Measurements from ENCODE around the gene WDR35.

Gene WDR35

DNA sequence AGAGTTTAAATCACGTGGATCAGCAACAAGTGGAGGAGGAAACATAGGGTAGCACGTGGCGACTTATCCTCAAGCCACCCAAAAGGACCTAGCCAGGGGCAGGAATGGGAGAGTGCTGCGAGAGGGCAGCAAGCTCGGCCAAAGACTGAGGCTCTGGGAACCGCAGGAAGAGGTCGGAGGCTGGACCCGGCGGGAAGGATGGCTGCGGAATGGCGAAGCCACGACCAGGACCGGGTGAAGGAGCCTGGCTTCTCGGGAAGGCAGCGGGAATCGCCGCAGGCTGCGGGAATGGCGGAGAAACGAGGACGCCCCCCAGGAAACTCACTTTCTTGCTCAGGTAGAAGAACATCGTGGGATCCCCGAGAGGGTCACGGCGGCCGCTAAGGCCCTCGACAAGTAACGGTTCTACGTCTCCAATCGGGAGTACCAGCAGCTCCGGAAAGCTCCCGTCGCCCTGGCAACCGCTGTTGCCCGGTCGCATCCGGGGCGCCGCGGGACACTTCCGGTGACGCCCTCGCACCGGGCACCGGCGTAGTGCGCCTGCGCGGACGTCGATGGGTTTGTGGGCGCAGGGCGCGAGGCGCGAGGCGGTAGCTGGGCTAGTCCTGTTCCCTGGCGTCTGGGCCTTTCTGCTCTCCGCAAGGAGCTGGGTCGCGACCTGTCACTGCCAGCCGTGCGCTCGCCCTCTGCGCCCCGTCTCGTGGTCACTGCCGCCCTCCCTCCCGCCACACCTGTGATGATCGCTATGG lies at the start of gene WDR35:
Gene WDR35 (minus strand): TSS at position 439 of the 749 bp plus-strand sequence. CDS start 90 bp downstream, at position 349.
- DNase-seq (ENCODE audit: low read depth in 2 of 2), result peak; percentile 55 to 60

DNA sequence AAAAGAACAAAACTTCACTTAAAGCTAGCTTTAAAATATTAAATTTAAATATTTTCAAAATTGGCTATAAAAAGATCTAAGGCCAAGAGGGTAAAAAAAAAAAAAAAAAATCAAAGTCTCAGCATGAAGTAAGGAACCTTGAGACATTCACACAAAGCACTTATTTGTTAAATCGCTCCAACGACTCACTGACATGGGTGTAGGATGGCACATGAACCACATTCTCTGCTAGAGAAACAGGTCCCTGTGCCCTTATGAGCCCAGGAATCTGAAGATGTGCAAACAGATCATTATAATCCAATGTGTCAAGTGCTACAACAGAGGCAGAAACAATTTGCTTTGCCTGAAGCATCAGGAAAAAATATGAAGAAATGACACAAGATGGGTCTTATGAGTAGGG lies 47.8 kb upstream of the WDR35 start:
- DNase-seq (ENCODE audit: low read depth in 2 of 2), result no peak

DNA sequence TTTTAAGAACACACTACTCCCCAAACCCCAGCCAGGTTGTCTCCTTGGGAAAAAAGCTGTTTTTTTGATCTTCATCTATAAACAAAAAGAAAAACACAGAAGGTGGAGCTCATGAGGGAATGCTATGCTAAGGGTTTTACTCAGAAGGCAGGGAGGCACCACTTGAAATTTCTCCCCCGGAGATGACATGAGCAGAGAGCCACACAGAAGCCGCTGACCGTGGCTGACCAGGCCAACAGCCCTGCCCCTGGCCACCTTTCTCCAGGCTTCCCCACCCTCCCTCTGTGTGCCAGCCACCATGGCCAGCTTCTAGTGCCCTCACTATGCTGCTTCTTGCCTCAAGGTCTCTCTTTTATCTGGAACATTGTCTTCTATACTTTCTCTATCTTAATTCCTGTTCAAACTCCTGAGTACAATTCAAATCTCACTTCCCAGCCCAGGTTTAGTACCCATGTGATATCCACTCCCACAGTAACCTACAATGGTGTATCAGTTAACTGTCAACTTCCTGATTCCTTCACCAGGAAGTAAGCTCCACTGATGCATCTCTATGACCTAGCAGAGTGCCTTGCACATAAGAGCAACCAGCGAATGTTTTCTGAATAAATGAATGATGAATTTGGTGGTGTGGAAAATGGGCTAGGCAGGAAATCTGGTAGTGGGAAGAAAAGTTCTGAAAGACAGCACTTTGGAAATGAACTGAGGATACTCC lies 46.2 kb upstream of the WDR35 start:
- DNase-seq (ENCODE audit: low read depth in 2 of 2), result no peak

DNA sequence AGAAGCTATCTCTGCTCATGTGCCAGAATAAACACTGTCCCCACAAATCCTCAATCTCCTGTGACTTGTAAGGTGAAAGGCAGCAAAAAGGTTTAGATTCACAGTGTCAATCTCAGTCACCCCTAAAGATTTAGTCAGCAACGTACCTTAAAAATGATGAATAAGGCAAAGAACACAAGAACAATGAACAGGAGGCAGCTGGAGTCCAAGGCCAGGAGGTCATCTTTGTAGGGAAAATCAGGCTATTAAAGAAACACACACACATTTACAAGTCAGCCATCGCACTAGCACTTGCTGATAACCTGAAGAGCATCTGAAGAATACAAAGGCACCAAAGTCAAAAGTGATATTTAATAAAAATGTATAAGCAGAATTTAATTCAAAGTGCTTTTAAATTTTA lies 44.9 kb upstream of the WDR35 start:
- no peak for DNase-seq (ENCODE audit: low read depth in 2 of 2)

DNA sequence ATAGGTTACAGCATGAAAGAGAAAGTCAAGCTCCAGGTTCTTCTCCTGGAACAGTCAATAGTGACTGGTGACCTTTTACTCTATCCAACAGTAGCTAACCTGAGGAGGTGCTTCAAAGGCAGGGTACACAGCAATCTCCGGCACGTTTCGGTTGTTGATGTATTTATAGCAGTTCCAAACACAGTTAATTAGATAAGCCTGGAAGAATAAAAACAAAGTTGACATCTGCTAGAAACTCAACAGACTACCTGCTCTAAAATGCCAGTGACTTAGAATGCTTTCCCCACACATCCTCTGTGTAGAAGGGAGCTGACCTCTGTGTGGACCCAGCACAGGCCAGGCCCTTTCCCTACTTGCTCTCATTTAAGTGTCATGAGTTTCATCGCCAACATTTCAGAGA lies 44.3 kb upstream of the WDR35 start:
- DNase-seq (ENCODE audit: low read depth in 2 of 2), result no peak

DNA sequence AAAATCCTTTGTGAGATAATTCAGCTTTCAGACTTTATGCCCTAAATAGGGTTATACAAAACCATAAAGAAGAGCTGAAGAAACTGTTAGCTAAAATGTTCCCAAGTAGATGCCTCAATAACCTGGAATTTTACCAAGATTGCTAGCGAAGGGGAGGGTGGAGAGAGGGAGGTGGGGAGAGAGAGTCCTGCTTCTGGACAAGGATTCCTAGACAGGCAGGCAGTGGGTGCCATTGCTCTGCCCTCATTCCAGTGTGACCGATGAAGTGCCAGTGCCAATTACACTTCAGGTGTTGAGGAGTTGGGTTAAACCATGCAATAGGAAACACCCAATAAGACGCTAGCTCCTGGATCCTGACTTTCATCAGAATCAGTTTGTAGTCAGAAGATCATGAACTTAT lies 43.4 kb upstream of the WDR35 start:
- no peak for DNase-seq (ENCODE audit: low read depth in 2 of 2)

DNA sequence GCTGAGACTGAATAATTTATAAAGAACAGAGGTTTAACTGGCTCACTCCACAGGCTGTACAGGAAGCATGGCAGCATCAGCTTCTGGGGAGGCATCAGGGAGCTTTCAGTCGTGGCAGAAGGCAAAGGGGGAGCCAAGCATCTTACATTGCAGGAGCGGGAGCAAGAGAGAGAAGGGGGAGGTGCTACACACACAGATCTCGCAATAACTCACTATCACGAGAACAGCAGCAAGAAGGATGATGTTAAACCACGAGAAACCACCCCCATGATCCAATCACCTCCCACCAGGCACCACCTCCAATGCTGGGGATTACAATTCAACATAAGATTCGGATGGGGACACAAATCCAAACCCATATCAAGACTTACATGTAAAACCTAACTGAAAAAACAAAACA lies 40.3 kb upstream of the WDR35 start:
- DNase-seq (ENCODE audit: low read depth in 2 of 2), result no peak

DNA sequence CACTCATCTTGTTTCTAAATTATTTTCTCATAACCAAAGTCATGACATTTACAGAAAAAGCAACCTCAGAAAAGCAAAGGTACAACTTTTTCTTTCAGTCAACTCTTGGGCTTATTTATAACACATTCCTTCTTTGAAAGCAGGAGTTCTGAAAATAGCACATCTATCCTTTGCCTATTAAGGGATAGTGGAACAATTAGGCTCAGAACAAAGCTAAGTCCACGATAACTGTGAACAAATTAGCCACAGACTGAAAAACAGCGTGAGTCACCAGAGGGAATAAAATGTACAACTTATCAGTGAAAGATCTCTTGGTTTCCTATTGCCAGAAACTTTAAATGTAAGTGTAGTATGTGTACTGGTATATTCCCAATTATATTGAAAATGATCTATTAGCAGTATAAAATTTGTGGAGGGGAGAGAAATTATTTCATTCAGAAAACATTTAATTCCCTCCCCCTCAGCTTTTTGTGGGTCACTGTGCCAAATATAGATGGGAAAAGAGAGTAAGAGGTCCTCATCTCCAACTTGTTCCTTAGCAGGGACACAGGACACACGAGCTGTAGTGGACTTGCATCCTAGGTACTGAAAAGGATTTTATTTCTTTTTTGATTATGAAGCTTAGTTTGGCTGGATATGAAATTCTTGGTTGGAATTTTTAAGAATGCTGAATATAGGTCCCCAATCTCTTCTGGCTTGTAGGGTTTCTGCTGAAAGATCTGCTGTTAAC lies 38.0 kb upstream of the WDR35 start:
- no peak for DNase-seq (ENCODE audit: low read depth in 2 of 2)

DNA sequence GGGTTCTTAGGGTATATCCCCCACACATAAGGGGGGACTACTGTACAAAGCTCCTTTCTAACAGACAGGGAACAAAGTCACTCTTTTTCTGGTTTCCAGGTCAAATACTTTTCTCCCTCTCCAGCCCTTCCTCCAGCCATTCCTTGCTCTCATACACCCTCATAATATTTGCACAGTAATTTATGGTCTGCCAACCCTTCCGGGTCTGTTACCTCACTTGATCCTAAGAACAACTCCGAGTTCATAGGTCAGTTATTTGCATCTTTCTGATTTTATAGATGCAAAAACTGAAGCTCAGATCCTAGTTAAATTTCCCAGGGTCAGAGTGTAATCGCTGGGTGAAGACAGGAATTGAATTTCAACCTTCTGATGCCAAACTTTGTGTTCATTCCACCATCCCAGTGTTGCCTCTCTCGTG lies 37.4 kb upstream of the WDR35 start:
- DNase-seq (ENCODE audit: low read depth in 2 of 2), result no peak

DNA sequence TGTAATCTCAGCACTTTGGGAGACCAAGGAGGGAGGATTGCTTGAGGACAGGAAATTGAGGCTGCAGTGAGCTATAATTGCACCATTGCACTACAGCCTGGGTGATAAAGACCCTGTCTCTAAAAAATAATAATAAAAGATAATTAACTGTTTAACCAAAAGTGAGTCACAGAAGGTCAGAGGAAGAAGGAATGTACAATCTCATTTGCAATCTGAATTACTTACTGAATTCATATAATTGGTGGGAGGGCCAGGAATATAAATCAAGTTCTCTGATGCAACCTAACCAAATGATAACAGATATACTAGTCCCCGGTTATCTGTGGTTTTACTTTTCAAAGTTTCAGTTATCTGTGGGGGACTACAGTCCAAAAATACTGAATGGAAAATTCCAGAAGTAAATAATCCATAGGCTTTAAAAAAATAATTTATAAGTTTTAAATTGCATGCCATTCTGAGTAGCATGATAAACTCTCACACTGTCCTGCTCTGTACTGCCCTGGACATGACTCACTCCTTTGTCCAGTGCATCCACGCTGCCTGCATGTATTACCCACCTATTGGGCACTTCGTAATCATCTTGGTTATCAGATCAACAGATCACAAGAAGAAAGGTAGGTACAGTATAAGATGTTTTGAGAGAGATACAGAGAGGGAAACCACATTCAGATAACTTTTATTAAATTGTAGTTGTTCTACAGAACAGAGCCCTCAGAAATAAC lies 35.3 kb upstream of the WDR35 start:
- DNase-seq (ENCODE audit: low read depth in 2 of 2), result peak; percentile 36 to 48

DNA sequence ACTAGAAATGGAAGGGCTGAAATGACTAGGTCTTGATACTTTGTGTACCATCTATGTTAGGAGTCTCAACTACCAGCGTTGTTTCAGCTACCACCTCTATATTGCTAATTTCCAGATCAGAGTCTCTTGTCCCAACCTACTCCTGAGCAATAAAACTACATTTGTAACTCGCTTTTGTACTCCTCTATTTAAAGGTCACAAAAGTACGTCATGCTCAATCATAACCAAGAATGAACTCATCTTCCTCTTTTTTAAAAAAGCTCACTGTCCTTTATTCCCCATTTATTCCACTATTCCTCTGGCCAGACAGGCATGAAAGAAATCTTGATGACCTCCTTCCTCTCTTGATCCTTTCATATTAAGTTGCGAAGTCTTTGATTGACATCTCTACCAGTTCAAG lies 33.8 kb upstream of the WDR35 start:
- no peak for DNase-seq (ENCODE audit: low read depth in 2 of 2)

DNA sequence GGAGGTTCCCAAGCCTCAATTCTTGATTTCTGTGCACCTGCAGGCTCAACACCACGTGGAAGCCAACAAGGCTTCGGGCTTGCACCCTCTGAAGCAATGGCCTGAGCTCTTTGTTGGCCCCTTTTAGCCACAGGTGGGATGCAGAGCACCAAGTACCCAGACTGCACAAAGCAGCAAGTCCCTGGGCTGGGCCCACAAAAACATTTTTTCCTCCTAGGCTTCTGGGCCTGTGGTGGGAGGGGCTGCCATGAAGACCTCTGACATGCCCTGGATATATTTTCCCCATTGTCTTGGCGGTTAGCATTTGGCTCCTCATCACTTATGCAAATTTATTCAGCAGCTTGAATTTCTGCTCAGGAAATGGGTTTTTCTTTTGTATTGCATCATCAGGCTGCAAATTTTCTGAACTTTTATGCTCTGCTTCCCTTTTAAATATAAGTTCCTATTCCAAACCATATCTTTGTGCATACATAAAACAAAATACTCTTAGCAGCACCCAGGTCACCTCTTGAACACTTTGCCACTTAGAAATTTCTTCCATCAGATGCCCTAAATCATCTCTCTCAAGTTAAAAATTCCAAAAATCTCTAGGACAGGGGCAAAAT lies 31.6 kb upstream of the WDR35 start:
- no peak for DNase-seq (ENCODE audit: low read depth in 2 of 2)

DNA sequence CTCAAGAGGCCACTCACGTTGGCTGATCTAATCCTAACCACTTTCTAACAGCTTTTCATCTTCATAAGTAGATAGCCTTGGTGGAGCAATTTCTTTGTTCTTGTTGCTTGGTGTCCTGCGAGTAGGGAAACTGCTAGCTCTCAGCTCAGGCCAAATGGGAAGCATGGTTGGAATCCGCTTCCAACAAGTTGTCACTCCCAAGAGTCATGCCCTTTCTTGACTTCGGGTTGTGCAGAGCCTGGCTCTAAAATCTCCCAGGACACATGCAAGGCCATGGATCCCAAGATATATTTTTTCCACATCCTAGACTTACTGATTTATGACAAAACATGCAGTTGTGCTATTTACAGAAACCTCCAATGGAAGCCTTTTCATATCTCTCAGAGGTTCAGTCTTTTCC lies 29.8 kb upstream of the WDR35 start:
- DNase-seq (ENCODE audit: low read depth in 2 of 2), result no peak

DNA sequence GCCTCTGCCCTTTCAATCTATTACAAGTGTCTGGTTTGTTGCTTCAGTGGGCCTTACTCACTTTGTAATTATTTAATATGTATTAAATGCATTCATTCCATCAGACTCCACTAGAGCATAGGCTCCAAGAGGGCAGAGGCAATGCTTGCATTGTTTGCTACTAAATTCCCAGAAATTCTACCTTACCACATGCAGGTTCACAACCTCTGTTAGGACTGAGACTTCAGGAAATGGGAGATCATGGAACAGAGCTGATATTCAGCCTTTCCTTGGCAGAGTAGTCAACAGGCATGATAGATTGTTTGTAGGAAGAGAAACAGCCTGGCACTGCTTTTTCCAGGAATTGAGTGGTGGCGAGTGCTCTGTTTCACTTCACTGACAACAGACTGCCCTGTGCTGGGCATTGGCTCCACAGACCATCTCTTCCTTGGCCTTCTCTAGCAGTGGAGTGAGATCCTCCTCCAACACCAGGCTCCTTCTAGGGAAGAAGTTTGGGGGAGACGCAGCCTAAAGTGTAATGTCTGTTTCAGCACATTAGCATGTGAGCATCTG lies 28.8 kb upstream of the WDR35 start:
- no peak for DNase-seq (ENCODE audit: low read depth in 2 of 2)

DNA sequence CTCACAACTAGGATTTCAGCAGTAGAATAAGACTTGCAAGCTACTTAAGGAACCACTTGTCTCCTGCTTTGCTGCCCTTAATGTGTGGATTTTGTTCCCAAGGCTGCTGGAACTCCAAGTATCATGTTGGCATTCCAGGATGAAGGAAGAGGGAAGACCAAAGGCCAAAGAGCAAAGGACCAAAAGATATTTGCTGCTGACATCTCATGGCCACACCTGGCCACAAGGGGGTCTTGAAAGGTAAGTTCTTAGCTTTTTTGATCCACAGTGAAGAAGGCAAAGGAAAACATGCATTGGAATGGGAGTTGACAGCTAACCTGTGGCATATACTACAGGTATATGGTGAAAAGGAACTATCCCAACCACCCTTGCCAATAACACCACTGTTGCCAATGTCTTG lies 26.4 kb upstream of the WDR35 start:
- DNase-seq (ENCODE audit: low read depth in 2 of 2), result no peak

DNA sequence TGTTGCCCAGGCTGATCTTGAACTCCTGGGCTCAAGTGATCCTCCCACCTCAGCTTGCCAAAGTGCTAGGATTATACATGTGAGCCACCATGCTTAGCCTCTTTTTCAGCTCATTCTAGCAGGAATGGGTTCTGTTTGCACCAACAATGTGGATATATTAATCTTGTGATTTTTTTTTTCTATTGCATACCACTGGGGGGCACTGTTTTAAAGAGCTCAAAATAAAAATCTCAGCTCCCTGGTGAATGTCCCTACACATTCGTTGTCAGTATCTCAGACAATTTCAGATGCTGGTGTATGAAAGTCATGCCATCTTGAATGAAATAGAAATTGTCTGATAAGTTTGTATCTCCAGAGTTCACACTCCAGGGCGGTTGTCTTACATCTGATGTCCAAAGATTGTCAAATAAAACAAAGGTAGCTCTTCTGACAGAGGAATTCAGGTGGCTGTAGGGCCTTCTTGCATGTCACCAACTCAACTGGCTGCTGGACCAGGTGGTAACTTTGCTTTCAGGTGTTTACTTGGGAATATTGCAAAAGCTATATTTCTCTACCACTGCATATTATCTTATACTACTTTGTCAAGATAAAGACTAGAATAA lies 25.7 kb upstream of the WDR35 start:
- peak in 1 of 2 experiments; percentile 10 for DNase-seq (ENCODE audit: low read depth in 2 of 2)

DNA sequence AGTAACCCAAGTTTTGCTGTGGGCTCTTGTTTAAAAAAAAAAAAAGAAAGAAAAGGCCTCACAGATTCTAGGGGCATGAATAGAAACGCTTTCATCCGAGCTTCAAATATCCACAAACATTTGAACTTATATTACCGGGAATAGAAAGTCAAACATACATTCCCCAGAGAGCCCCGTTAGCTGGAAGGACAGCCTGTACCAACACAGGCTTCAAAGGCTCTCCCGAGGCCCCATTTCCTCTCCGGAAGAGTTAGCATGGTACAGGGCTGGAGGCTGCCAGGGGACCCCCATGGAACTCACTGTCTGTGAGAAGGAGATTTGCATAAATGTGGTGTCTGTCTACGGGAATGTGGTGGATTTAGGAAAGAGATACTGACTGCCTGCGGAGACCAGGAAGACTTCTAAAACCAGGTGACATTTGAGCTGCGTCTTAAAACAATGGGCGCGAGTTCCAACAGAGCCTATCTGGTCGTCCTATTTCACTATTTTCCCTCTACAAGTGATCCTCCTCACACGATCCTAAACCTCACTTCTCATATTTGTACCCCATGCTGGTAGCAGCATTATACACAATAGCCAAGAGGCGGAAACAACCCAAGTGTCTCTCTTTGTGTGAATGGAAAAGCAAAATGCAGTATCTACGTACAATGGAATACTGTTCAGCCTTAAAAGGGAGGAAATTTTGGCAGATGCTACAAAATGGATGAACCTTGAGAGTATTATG lies 23.4 kb upstream of the WDR35 start:
- DNase-seq (ENCODE audit: low read depth in 2 of 2), result no peak

DNA sequence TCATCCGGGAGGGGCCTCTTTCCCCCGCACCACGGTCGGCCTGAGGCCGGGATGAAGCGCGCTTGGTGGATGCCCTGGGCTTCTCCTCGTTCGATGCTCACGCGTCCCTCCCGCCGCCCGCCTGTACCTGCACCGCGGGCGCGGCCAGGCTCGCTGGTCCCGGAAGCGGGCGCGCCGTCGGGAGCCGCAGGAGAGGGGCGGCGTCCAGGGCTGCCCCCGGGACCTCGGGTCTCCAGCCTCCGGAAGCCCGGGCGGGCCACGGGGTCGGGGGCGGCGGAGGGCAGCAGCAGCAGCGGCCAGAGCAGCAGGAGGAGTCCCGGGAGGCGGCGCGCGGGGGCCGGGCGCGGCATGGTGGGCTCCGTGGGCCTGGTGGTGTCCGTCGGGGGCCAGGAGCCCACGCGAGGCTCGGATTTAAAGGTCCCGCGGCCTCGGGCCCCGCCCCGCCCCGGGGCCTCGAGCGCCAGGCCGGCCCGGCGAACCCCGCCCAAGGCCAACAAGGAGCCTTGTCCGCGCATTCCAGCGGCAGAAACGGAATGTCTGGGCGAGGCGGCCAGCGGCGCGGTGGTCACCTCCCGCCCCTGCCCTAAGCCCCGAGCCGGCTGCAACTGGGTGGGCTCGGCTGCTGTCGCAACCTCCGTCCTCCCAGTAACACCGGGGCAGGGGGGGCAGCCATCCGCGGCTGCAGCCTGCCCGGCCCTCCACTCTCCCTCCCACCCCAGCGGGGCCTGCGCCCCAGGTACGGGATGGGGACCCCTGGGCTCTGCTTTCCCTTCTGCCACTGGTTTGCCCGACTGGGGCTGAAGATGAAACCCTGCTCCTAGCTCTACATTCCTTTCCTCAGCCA lies 22.6 kb upstream of the WDR35 start, which contains the start of gene MATN3:
Gene MATN3 (minus strand): TSS at position 387 of the 844 bp plus-strand sequence. CDS start 37 bp downstream, at position 350.
- no peak for DNase-seq (ENCODE audit: low read depth in 2 of 2)

DNA sequence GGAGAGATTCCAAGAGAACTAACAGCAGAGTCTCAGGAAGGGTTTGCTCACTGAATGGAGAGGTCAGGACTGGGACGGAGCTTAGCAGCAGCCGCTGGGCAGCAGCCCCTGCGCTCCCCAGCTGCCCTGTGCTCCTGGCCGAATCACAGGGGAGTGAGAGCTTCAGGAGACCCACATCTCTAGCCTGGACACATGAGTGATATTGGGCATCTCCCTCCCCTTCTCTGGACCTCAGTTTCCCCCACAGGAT lies 22.1 kb upstream of the WDR35 start:
- DNase-seq (ENCODE audit: low read depth in 2 of 2), result no peak

Data from fibroblast of skin of left biceps (primary cell).